ENCODE data around the gene KRTAP10-1.

The KRTAP10-1 gene

GRCh38 chr21:44500111-44500510, 39.9 kb downstream of the KRTAP10-1 start:
- DNase-seq, result no peak

GRCh38 chr21:44499631-44500030, 40.4 kb downstream of the KRTAP10-1 start:
- DNase-seq, result no peak

GRCh38 chr21:44499211-44499560, 40.8 kb downstream of the KRTAP10-1 start:
- DNase-seq, result no peak

GRCh38 chr21:44498280-44499210, 41.5 kb downstream of the KRTAP10-1 start:
- no peak for DNase-seq

- DNase-seq, result no peak
Measured at GRCh38 chr21:44497703-44498126, 42.3 kb downstream of the KRTAP10-1 start.

GRCh38 chr21:44496564-44497550, 43.1 kb downstream of the KRTAP10-1 start:
- DNase-seq, result no peak

GRCh38 chr21:44495611-44496563, 44.1 kb downstream of the KRTAP10-1 start:
- DNase-seq, result no peak

- no peak for DNase-seq
Measured at GRCh38 chr21:44494956-44495355, 45.0 kb downstream of the KRTAP10-1 start.

- DNase-seq, result no peak
Measured at GRCh38 chr21:44494418-44494817, 45.6 kb downstream of the KRTAP10-1 start.

GRCh38 chr21:44492567-44493385, 47.2 kb downstream of the KRTAP10-1 start:
- DNase-seq, result no peak

GRCh38 chr21:44490816-44491215, 49.2 kb downstream of the KRTAP10-1 start:
- DNase-seq, result no peak

GRCh38 chr21:44490405-44490804, 49.6 kb downstream of the KRTAP10-1 start:
- DNase-seq, result no peak

GRCh38 chr21:44489962-44490361, 50.0 kb downstream of the KRTAP10-1 start:
- no peak for DNase-seq

Measured in SW 1271 (cell line).